GM10248 (cell line): ENCODE results near the gene SULT1B1.

Experiments
- CTCF ChIA-PET: fragments of 300-600 bp; sonication (Branson Sonifier 250); formaldehyde crosslinking; extraction: SDS; loops from one replicate; lab custom pipeline; 2021; ENCODE audit warnings: antibody characterized with exemption; lab: Yijun Ruan, JAX
- POLR2A ChIA-PET: fragments of 350-650 bp; sonication (Branson Sonifier 250); formaldehyde crosslinking; extraction: SDS; loops from one replicate; lab custom pipeline; 2020; ENCODE audit warnings: antibody characterized with exemption; lab: Yijun Ruan, JAX
- DNase-seq: peaks from one replicate; pipeline ENCODE4 v3.0.0; 2012; ENCODE audit errors: extremely low spot score
- TF ChIP-seq, protein P1 (sequence below): IDR thresholded peaks from 2 replicates; pipeline ENCODE4 v1.5.1; 2012; ENCODE audit warnings: mild to moderate bottlenecking, low read depth; ENCODE audit errors: extremely low read depth, missing control alignments, control extremely low read depth

The SULT1B1 gene

DNA sequence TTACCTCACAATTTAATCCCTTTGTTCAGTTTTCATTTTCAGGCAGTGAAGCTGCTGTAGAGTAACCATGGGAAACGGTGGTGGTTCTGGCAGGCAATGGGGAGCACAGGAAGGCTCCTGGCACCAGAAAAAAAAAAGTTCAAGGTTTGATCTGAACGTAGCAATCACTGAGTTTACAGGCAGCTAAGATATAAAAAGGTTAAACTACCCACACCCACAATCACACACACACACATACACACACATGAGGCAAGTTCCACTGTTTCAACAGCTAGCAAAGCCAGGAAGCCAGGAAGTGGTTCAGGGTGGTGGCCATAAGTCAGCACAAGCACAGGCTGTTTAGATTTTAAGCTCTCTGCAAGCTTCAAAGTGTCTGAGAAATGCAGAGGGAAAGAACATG lies at the start of gene SULT1B1:
TSS of gene SULT1B1 (minus strand) at position 166 of the 400 bp plus-strand sequence. CDS start 5,403 bp downstream, outside the sequence.
- TF ChIP-seq, protein P1, sequence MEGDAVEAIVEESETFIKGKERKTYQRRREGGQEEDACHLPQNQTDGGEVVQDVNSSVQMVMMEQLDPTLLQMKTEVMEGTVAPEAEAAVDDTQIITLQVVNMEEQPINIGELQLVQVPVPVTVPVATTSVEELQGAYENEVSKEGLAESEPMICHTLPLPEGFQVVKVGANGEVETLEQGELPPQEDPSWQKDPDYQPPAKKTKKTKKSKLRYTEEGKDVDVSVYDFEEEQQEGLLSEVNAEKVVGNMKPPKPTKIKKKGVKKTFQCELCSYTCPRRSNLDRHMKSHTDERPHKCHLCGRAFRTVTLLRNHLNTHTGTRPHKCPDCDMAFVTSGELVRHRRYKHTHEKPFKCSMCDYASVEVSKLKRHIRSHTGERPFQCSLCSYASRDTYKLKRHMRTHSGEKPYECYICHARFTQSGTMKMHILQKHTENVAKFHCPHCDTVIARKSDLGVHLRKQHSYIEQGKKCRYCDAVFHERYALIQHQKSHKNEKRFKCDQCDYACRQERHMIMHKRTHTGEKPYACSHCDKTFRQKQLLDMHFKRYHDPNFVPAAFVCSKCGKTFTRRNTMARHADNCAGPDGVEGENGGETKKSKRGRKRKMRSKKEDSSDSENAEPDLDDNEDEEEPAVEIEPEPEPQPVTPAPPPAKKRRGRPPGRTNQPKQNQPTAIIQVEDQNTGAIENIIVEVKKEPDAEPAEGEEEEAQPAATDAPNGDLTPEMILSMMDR: no peak
- no peak for DNase-seq
- ChIA-PET POLR2A (no interaction called here), CTCF (interaction anchor here (1.5 kb wide), 1 partner anchor 30 kb away, joined by 3 read pairs; no protein-coding TSS in a partner anchor)

DNA sequence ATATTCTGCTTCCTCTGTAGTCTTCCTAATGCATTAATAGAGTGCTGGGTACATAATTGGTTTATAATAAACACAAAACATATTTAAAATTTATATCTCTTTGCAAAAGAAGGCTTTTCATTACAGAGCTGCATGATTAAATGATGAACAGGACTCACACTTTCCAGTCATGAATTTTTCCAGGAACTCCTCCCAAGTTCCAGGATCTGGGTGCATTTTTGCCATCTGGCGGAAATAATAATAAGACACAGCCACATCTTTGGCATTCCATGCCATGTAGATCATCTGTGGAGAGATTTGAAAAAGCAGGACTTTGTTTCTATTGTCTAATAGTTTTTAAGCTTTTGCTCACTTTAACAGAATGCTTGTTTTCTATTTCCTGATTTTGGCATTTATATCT lies 40.2 kb upstream of the SULT1B1 start:
- DNase-seq: no peak
- ChIA-PET POLR2A (no interaction called here), CTCF (no interaction called here)
- TF ChIP-seq, protein P1: no peak

DNA sequence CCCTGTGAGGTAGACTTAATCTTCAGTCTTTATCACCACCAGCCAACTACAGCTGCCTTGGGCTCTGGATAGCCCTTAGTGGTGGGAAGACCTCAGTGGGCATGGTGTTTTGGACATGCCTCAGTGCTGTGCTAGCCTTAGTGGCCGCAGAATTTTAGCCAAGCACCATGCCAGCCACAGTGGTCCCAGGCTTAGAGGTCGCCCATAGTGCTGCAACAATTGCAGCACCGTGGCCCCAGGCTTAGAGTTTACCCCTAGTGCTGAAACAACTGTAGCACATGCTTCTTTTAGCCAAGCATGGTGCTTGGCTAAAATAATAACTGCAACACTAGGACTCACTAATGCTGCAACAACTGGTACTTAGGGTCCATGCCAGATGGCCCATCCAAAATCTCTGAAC lies 38.9 kb upstream of the SULT1B1 start:
- ChIA-PET CTCF (no interaction called here), POLR2A (no interaction called here)
- TF ChIP-seq, protein P1: no peak
- DNase-seq: no peak

DNA sequence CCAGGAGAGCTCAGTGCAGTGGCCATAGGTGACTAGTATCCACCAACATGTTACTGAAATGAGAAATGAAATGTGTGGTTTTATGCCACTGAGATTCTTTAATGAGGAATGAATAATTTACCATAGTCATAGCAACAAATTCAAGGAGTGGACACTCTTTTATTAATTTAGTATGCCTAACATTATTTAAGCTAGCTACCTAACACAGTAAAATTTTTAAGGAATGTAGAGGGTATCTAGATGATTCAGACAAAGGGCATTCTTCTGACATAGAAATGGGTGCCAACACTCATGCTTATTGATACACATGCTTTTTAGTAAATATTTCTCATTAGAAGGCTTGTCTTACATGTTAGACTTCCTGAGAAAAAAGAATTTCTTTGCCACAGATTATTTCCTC lies 33.3 kb upstream of the SULT1B1 start:
- TF ChIP-seq, protein P1: no peak
- CTCF ChIA-PET: interaction anchor here (1.2 kb wide), 1 partner anchor 12 kb away, joined by 3 read pairs; no protein-coding TSS in a partner anchor
- DNase-seq: no peak
- POLR2A ChIA-PET: no interaction called here

DNA sequence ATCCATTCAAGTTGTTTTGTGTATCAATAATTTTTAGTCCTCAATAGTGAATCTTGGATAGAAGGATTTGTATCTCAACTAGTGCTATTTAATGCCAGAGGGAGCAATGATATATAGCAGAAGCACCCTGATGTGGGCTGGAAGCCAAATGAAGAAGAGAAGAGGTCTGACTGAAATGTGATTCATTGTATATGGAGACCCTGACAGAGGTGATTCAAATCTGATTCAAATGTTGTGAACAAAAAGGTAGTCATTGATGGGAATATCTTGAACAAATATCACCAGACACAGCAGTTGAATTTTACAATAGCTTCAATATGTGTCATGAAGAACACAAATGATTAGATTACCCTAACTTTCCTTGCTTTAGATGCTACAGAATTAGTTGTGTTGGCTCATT lies 27.5 kb upstream of the SULT1B1 start:
- TF ChIP-seq, protein P1: no peak
- POLR2A ChIA-PET: no interaction called here
- no peak for DNase-seq
- CTCF ChIA-PET: no interaction called here

DNA sequence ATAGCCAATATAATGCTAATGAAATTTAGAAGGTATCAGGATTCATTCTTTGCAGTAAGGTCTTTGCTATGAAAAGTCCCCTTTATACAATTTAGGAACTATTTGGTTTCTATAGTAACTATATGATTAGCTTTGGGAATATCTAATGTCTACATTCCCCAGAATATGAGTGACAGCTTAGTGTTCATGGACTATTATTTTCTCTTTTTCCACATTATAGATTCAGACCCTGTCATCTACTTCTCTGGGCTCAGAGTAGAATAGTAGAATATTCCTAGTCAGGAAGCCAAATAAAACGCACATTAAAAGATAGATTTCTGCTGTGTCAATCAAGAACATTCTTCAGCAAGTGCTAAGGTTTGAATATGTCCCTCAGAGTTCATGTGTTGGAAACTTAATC lies 26.1 kb upstream of the SULT1B1 start:
- ChIA-PET POLR2A (no interaction called here), CTCF (interaction anchor here (1.5 kb wide), 2 partner anchors 20 kb away, joined by 3 read pairs; no protein-coding TSS in a partner anchor)
- TF ChIP-seq, protein P1: no peak
- DNase-seq: no peak
